GM18498 (cell line): ENCODE results near the gene HNRNPH2.
A peak's percentile ranks its signal among the peaks of the same experiment; 100 is the strongest.

Source experiments
- ATAC-seq: cut with Tn5 transposase; IDR thresholded peaks from one replicate; pipeline ENCODE4 v1.9.1; 2021; ENCODE audit warnings: mild to moderate bottlenecking, moderate library complexity; ENCODE audit not compliant: unreplicated experiment

Gene HNRNPH2

GRCh38 chrX:101450961-101451360 is 42.9 kb downstream of the HNRNPH2 start:
- no peak for ATAC-seq

GRCh38 chrX:101452056-101452455 is 44.0 kb downstream of the HNRNPH2 start:
- ATAC-seq, result no peak

- no peak for ATAC-seq
Measured at GRCh38 chrX:101460669-101461068, 52.6 kb downstream of the HNRNPH2 start.

GRCh38 chrX:101462892-101463291 is 54.9 kb downstream of the HNRNPH2 start:
- peak; percentile 43 for ATAC-seq
